NCI-H2171 (cell line): ENCODE measurements around the gene INIP.
"Not testable (repeated sequence)": the region's sequence is repeated elsewhere in the genome, so short reads cannot be mapped to it uniquely, and the experiment has no call there.

ENCODE experiments used
- DNase-seq: peaks from one replicate; lab custom pipeline; 2025; lab: John Stamatoyannopoulos, UW

INIP gene

GRCh38 chr9:112673221-112673620, 44.7 kb downstream of the INIP start:
- not testable (repeated sequence) for DNase-seq

- DNase-seq: no peak
Observed at GRCh38 chr9:112670991-112671625, 46.8 kb downstream of the INIP start.

- DNase-seq: no peak
Observed at GRCh38 chr9:112669326-112669725, 48.6 kb downstream of the INIP start.

- DNase-seq: no peak
Observed at GRCh38 chr9:112665347-112665746, 52.6 kb downstream of the INIP start.

GRCh38 chr9:112664531-112664930, 53.4 kb downstream of the INIP start:
- DNase-seq: no peak

GRCh38 chr9:112663681-112664080, 54.2 kb downstream of the INIP start:
- no peak for DNase-seq

GRCh38 chr9:112659906-112660305, 58.0 kb downstream of the INIP start:
- no peak for DNase-seq

GRCh38 chr9:112655668-112656067, 62.2 kb downstream of the INIP start:
- no peak for DNase-seq

- no peak for DNase-seq
Observed at GRCh38 chr9:112654282-112654681, 63.6 kb downstream of the INIP start.

- no peak for DNase-seq
Observed at GRCh38 chr9:112648624-112649023, 69.3 kb downstream of the INIP start.

- DNase-seq: no peak
Observed at GRCh38 chr9:112647596-112647995, 70.3 kb downstream of the INIP start.

GRCh38 chr9:112642126-112642525, 75.8 kb downstream of the INIP start:
- no peak for DNase-seq

- DNase-seq: no peak
Observed at GRCh38 chr9:112640311-112640710, 77.6 kb downstream of the INIP start.
